GM12878 (cell line): ENCODE results near the gene SHISA3. TPM values are rescaled to one million over a fixed set of nuclear protein-coding genes. Genes with fewer than 3 reads are reported as not detected.

ENCODE experiments used
- ATAC-seq: fragments of 200-7000 bp; cut with Tn5 transposase; 3 replicates; pipeline ENCODE4 v1.9.1; 2020; ENCODE audit warnings: mild to moderate bottlenecking, moderate library complexity
- BruUV-seq: library from RNA; stranded (reverse); fragments of 400-500 nt; replicated peaks from 2 replicates; lab custom pipeline; 2021; lab: Mats Ljungman, UMichigan
- CTCF ChIA-PET: fragments of 300-600 bp; sonication (Branson Sonifier 250); formaldehyde crosslinking; extraction: SDS; loops from one replicate; lab custom pipeline; 2021; ENCODE audit warnings: inconsistent platforms; lab: Yijun Ruan, JAX
- POLR2A ChIA-PET: fragments of 350-600 bp; formaldehyde crosslinking; extraction: SDS; loops from one replicate; lab custom pipeline; 2021; ENCODE audit warnings: inconsistent platforms; lab: Charles Lee
- RAD21 ChIA-PET: fragments of 300-600 bp; sonication (Branson Sonifier 250); formaldehyde crosslinking; loops from one replicate; lab custom pipeline; 2023; ENCODE audit warnings: antibody characterized with exemption; ENCODE audit not compliant: unreplicated experiment; lab: Charles Lee
- SMC1A ChIA-PET: fragments of 300-600 bp; sonication (Branson Sonifier 250); formaldehyde crosslinking; loops from one replicate; lab custom pipeline; 2023; ENCODE audit not compliant: unreplicated experiment, uncharacterized antibody; lab: Charles Lee
- DNase-seq: peaks from one replicate; pipeline ENCODE4 v3.0.0-alpha.2; 2011; ENCODE audit warnings: low read depth, low spot score
- FAIRE-seq: peaks from 3 replicates; lab custom pipeline; 2011; peaks lifted over from hg19 to GRCh38; lab: Jason Lieb, UNC
- H2AFZ ChIP-seq: 2 replicates; pipeline ENCODE4 v1.6.0; 2011; ENCODE audit warnings: low read depth, low read length, control low read depth; ENCODE audit not compliant: control insufficient read depth
- H3K27ac ChIP-seq: 2 replicates; pipeline ENCODE4 v1.5.1; 2011; ENCODE audit warnings: control low read depth; ENCODE audit not compliant: control insufficient read depth, insufficient read depth
- H3K27me3 ChIP-seq, 2 experiments: replicated peaks in 1 of 2; 2 replicates each; pipeline versions ENCODE4 v1.6.0 to v1.6.1; 2011; ENCODE audit warnings: low read length in 1 of 2; ENCODE audit not compliant: control insufficient read depth in 2 of 2, insufficient read depth in 2 of 2
- H3K36me3 ChIP-seq, 2 experiments: 2 replicates each; pipeline ENCODE4 v1.5.1; 2011; ENCODE audit warnings: low read length in 1 of 2; ENCODE audit not compliant: control insufficient read depth in 2 of 2, insufficient read depth in 2 of 2
- H3K4me1 ChIP-seq: 2 replicates; pipeline ENCODE4 v1.6.1; 2011; ENCODE audit warnings: mild to moderate bottlenecking, low read length, moderate library complexity, mixed read lengths; ENCODE audit not compliant: control insufficient read depth, insufficient read depth
- H3K4me2 ChIP-seq: 2 replicates; pipeline ENCODE4 v1.6.0; 2011; ENCODE audit warnings: control low read depth; ENCODE audit not compliant: control insufficient read depth, insufficient read depth
- H3K4me3 ChIP-seq: fragments of 200-600 bp; sonication (generic); 2 replicates; pipeline ENCODE4 v1.5.1; 2016
- H3K79me2 ChIP-seq: 2 replicates; pipeline ENCODE4 v1.6.0; 2011; ENCODE audit warnings: low read length; ENCODE audit not compliant: control insufficient read depth, insufficient read depth
- H3K9ac ChIP-seq: 2 replicates; pipeline ENCODE4 v1.8.0; 2011; ENCODE audit warnings: low read length, control low read depth, mixed read lengths; ENCODE audit not compliant: control insufficient read depth, insufficient read depth
- H3K9me3 ChIP-seq: replicated peaks from 3 replicates; pipeline ENCODE4 v1.5.1; 2011; ENCODE audit warnings: mild to moderate bottlenecking, low read length; ENCODE audit not compliant: control insufficient read depth, insufficient read depth
- H4K20me1 ChIP-seq: 2 replicates; pipeline ENCODE4 v1.6.0; 2011; ENCODE audit not compliant: control insufficient read depth, insufficient read depth
- BHLHE40 ChIP-seq, 2 experiments: fragments of 450-650 bp in 1 of 2; IDR thresholded peaks; 2 replicates each; pipeline ENCODE4 v1.6.1; 2011 to 2017; ENCODE audit warnings: low read depth in 2 of 2, borderline replicate concordance in 1 of 2, improper control_type of control experiment in 1 of 2, low read length in 1 of 2, mild to moderate bottlenecking in 1 of 2
- CBFB ChIP-seq: IDR thresholded peaks from 2 replicates; pipeline ENCODE4 v1.6.1; 2016; ENCODE audit warnings: antibody characterized with exemption, low read depth
- CREB1 ChIP-seq: IDR thresholded peaks from 2 replicates; pipeline ENCODE4 v1.6.1; 2012; ENCODE audit warnings: low read depth, mild to moderate bottlenecking, inconsistent platforms
- HDAC2 ChIP-seq: fragments of 200-600 bp; sonication (generic); IDR thresholded peaks from 2 replicates; pipeline ENCODE4 v1.6.1; 2017
- MTA2 ChIP-seq: fragments of 450-650 bp; IDR thresholded peaks from 2 replicates; pipeline ENCODE4 v1.6.1; 2016; ENCODE audit warnings: low read depth, mild to moderate bottlenecking, moderate library complexity
- MXI1 ChIP-seq: fragments of 150-350 bp; IDR thresholded peaks from 2 replicates; pipeline ENCODE4 v1.6.1; 2011; ENCODE audit warnings: low read depth, mild to moderate bottlenecking, inconsistent platforms, low read length, improper control_type of control experiment
- NRF1 ChIP-seq: conservative IDR thresholded peaks from 2 replicates; pipeline ENCODE4 v1.6.1; 2011; ENCODE audit warnings: mild to moderate bottlenecking, low read depth, low read length, improper control_type of control experiment
- PAX8 ChIP-seq: fragments of 450-650 bp; IDR thresholded peaks from 2 replicates; pipeline ENCODE4 v1.6.1; 2017; ENCODE audit warnings: mild to moderate bottlenecking, moderate library complexity
- POU2F2 ChIP-seq: IDR thresholded peaks from 3 replicates; pipeline ENCODE4 v1.6.1; 2011; ENCODE audit warnings: low read depth, mild to moderate bottlenecking, low read length, borderline replicate concordance
- RB1 ChIP-seq: fragments of 450-650 bp; formaldehyde crosslinking; IDR thresholded peaks from 2 replicates; pipeline ENCODE4 v1.6.1; 2017; ENCODE audit warnings: mild to moderate bottlenecking, borderline replicate concordance
- RELA ChIP-seq: fragments of 450-650 bp; IDR thresholded peaks from 2 replicates; pipeline ENCODE4 v1.8.0; 2014; ENCODE audit warnings: borderline replicate concordance; ENCODE audit not compliant: partially characterized antibody
- RUNX3 ChIP-seq: IDR thresholded peaks from 2 replicates; pipeline ENCODE4 v1.6.1; 2012; ENCODE audit warnings: low read length, inconsistent platforms
- TCF3 ChIP-seq: IDR thresholded peaks from 2 replicates; pipeline ENCODE4 v1.6.1; 2012; ENCODE audit warnings: low read depth, mild to moderate bottlenecking, low read length, borderline replicate concordance; ENCODE audit not compliant: insufficient read depth
- whole genome bisulfite sequencing: methylation state at CpG from one replicate; pipeline ENCODE4 v1.1.6; 2016; ENCODE audit warnings: low lambda C conversion rate; ENCODE audit not compliant: insufficient replicate concordance, insufficient coverage; ENCODE audit errors: missing lambda C conversion rate; 5-methylcytosine and 5-hydroxymethylcytosine counted together
- in situ Hi-C: fragments of 300-500 bp; cut with MboI; formaldehyde crosslinking; loops from 9 replicates; pipeline ENCODE4 v1.14.3; 2018; ENCODE audit warnings: mixed read lengths
- intact Hi-C: fragments of 100-400 bp; cut with micrococcal nuclease; formaldehyde crosslinking; loops from one replicate; pipeline ENCODE4 v1.14.2; 2022; ENCODE audit not compliant: unreplicated experiment
- polyA plus RNA-seq, 11 experiments: library from polyadenylated mRNA; depleted of rRNA in 4 of 11; unstranded in 6 of 11; stranded (reverse) in 5 of 11; fragments of >200 nt; fragmentation: Nextera tagmentation in 4 of 11; fragmentation: Illumina TruSeq in 1 of 11; extraction: Ambion mirVana in 4 of 11; extraction: Trizol in 1 of 11; gene quantifications; 1 replicate in 1 of 11; 2 replicates in 10 of 11; pipeline versions ENCODE4 v1.2.1 to v1.2.3, GENCODE V29; 2011 to 2016; ENCODE audit warnings: inconsistent platforms in 2 of 11, missing spikeins in 2 of 11, low read depth in 1 of 11
- total RNA-seq, 4 experiments: library from RNA; depleted of rRNA in 3 of 4; stranded (reverse); fragments of >200 nt in 3 of 4; fragmentation: Illumina TruSeq in 1 of 4; extraction: Trizol in 1 of 4; gene quantifications; 2 replicates each; pipeline versions ENCODE4 v1.2.1 to v1.2.3, GENCODE V29; 2013 to 2021
- TF ChIP-seq, protein P1 (sequence below): fragments of 450-650 bp; IDR thresholded peaks from 2 replicates; pipeline ENCODE4 v1.6.1; 2018; ENCODE audit warnings: borderline replicate concordance, mild to moderate bottlenecking; ENCODE audit not compliant: partially characterized antibody
- TF ChIP-seq, protein P2 (sequence below): fragments of 450-650 bp; IDR thresholded peaks from 2 replicates; pipeline ENCODE4 v1.6.1; 2017; ENCODE audit warnings: mild to moderate bottlenecking, low read depth, inconsistent platforms; ENCODE audit not compliant: poor library complexity, severe bottlenecking

Gene SHISA3
- total and polyA plus RNA-seq, 10 of the 15 experiments (the other 5 are each of a cell fraction or from before 2014, with no cell fraction given), result 0.03 to 7.2 (median 4.4) TPM

DNA sequence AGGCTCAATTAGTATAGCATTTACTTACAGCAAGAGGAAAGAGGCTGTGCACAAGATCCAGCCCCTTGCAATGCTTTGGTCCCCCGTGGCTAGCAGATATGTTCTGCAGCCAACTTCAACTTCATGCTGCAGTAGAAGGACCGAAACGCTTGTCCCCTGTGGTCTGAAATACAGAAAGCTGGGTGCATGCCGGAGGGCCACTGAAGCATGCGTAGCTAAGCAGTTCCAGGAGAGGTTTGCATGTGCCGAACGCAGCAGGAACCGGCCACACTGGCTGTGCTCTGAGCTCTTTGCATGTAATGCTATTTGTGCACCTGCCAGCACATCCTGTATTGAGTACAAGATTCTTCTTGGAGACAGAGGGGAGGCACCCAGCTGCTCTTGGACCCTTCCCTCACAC lies 35.8 kb upstream of the SHISA3 start:
- TF ChIP-seq, protein P1, sequence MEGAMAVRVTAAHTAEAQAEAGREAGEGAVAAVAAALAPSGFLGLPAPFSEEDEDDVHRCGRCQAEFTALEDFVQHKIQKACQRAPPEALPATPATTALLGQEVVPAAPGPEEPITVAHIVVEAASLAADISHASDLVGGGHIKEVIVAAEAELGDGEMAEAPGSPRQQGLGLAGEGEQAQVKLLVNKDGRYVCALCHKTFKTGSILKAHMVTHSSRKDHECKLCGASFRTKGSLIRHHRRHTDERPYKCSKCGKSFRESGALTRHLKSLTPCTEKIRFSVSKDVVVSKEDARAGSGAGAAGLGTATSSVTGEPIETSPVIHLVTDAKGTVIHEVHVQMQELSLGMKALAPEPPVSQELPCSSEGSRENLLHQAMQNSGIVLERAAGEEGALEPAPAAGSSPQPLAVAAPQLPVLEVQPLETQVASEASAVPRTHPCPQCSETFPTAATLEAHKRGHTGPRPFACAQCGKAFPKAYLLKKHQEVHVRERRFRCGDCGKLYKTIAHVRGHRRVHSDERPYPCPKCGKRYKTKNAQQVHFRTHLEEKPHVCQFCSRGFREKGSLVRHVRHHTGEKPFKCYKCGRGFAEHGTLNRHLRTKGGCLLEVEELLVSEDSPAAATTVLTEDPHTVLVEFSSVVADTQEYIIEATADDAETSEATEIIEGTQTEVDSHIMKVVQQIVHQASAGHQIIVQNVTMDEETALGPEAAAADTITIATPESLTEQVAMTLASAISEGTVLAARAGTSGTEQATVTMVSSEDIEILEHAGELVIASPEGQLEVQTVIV, result no peak
- TF ChIP-seq POU2F2 (no peak), MTA2 (no peak), CREB1 (no peak)
- TF ChIP-seq, all 136 proteins: peak for 0
- Histone ChIP-seq H3K9ac (no peak overlapping the region), H3K27me3 (no peaks in the 10 kb centered on the region), H2AFZ (no peak overlapping the region), H4K20me1 (no peaks in the 10 kb centered on the region), H3K4me1 (peaks cover 4% of the 10 kb centered on the region), H3K4me3 (no peak overlapping the region), H3K4me2 (no peak overlapping the region), H3K27ac (no peak overlapping the region), H3K79me2 (no peaks in the 10 kb centered on the region), H3K36me3 (no peaks in the 10 kb centered on the region), H3K9me3 (no peaks in the 10 kb centered on the region)
- RAD21 ChIA-PET, result no interaction called here
- CTCF ChIA-PET, result no interaction called here
- FAIRE-seq, result no peak
- no peak for DNase-seq
- no TSS peak for BruUV-seq
- 1% methylated on average over 8 of the region's 8 CpGs for WGBS
- POLR2A ChIA-PET, result no interaction called here
- no peak for ATAC-seq
- in situ Hi-C loops (no loop called here), intact Hi-C loops (no loop called here)
- SMC1A ChIA-PET, result no interaction called here

DNA sequence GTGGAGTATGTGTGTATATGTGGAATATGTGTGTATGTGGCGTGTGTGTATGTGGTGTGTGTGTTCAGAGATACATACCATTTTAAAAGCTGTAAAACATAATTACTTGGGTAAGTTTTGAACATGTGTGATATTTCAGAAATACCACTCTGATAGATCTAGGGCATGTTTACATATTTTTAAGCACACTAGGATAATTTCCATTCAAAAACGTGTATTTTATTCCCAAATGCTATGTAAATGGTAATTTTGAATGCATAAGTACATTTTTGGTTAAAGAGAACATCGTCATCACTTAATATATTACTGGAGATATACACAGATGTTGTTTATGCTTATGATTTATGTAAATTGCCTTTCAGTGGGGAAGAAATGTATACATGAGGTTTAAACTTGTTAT lies 34.7 kb upstream of the SHISA3 start:
- no peaks in the 10 kb centered on the region for H3K79me2 ChIP-seq
- no peak overlapping the region for H3K27ac ChIP-seq
- no peaks in the 10 kb centered on the region for H3K9me3 ChIP-seq
- ChIA-PET POLR2A (no interaction called here), SMC1A (no interaction called here), CTCF (interaction anchor here (0.6 kb wide), 1 partner anchor 124 kb away, joined by 3 read pairs; no protein-coding TSS in a partner anchor), RAD21 (no interaction called here)
- WGBS, result 41% methylated on average over 3 of the region's 3 CpGs
- in situ Hi-C loops, result no loop called here
- H3K4me2 ChIP-seq, result no peak overlapping the region
- H3K27me3 ChIP-seq, result no peaks in the 10 kb centered on the region
- FAIRE-seq (no peak), ATAC-seq (no peak), DNase-seq (no peak)
- H2AFZ ChIP-seq, result no peak overlapping the region
- BruUV-seq, result no TSS peak
- intact Hi-C loops, result no loop called here
- no peak overlapping the region for H3K4me3 ChIP-seq
- no peaks in the 10 kb centered on the region for H4K20me1 ChIP-seq
- H3K9ac ChIP-seq, result no peak overlapping the region
- H3K36me3 ChIP-seq, result no peaks in the 10 kb centered on the region
- no peaks in the 10 kb centered on the region for H3K4me1 ChIP-seq
- no peak for TF ChIP-seq RUNX3
- TF ChIP-seq RB1, result no peak
- no peak for TF ChIP-seq NRF1
- no peak for TF ChIP-seq PAX8
- TF ChIP-seq RELA, result no peak
- TF ChIP-seq MXI1, result no peak
- TF ChIP-seq, protein P2, sequence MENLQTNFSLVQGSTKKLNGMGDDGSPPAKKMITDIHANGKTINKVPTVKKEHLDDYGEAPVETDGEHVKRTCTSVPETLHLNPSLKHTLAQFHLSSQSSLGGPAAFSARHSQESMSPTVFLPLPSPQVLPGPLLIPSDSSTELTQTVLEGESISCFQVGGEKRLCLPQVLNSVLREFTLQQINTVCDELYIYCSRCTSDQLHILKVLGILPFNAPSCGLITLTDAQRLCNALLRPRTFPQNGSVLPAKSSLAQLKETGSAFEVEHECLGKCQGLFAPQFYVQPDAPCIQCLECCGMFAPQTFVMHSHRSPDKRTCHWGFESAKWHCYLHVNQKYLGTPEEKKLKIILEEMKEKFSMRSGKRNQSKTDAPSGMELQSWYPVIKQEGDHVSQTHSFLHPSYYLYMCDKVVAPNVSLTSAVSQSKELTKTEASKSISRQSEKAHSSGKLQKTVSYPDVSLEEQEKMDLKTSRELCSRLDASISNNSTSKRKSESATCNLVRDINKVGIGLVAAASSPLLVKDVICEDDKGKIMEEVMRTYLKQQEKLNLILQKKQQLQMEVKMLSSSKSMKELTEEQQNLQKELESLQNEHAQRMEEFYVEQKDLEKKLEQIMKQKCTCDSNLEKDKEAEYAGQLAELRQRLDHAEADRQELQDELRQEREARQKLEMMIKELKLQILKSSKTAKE, result no peak
- TF ChIP-seq TCF3, result no peak
- TF ChIP-seq HDAC2, result no peak
- no peak for TF ChIP-seq CBFB
- TF ChIP-seq BHLHE40 (IDR thresholded peaks at IDR 0.05; ENCODE audit: borderline replicate concordance in 1 of 2, low read depth in 2 of 2, low read length in 1 of 2), result no peak
